ENCODE data around the gene RAPH1. TPM values are rescaled to one million over a fixed set of nuclear protein-coding genes. Genes with fewer than 3 reads are reported as not detected.

Gene RAPH1
- polyA plus RNA-seq, 1 donor, result 17.8 TPM

DNA sequence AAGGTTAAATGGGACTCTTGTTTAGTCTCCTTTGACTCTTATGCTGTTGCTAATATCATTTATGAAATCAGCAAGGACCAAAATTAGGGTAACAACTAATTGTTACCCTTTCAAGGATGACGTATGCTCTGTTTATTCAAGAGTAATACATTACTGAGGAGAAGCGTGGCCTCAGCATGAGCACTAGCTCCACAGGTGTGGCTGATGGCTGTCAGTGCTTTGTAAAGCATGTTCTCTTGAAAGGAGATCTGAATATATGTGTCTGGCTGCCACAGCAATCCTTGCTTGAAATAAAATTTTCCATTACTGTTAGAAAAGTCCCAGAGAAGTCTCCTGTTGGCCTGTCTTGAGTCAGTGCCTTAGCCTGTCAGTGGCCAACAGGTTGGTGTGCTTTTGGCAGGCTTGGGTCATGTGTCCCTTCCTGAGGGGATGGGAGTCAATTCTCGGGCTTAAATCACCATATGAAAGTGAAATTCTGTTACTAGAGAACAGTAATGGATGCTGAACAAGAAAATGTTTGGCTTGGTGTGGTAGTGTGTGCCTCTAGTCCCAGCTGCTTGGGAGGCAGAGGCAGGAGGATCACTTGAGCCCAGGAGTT is 174.2 kb downstream of the RAPH1 start:
- no peak for DNase-seq

DNA sequence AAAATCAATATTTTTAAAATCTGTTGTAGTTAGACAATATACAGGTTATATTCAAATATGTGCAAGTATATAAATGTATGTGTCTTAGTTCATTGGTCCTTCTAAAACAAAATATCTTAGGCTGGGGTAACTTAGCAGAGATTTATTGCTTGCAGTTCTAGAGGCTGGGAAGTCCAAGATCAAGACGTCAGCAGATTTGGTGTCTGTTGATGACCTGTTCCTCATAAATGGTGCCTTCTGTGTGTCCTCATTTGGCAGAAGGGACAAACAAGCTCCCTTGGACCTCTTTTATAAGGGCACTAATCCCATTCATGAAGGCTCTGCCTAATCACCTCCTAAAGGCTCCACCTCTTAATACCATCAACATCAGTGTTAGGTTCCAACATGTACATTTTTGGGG is 175.7 kb downstream of the RAPH1 start:
- DNase-seq, result no peak

DNA sequence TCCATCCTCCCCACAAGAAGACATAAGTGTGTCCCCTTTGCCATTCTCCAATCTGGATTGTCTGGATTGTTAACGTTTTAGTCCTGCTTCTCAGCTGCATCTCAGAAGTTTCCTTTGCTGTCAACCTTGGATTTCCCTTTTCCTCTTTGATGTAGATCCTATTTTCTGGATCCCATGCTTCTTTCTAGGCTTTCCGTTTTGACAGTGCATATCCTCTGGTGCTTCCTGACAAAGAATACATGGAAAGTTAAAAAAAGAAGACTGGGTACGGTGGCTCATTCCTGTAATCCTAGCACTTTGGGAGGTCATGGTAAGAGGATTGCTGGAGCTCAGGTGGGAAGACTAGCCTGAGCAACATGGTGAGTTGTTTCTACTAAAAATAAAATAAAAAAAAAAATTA is 180.1 kb downstream of the RAPH1 start:
- no peak for DNase-seq

DNA sequence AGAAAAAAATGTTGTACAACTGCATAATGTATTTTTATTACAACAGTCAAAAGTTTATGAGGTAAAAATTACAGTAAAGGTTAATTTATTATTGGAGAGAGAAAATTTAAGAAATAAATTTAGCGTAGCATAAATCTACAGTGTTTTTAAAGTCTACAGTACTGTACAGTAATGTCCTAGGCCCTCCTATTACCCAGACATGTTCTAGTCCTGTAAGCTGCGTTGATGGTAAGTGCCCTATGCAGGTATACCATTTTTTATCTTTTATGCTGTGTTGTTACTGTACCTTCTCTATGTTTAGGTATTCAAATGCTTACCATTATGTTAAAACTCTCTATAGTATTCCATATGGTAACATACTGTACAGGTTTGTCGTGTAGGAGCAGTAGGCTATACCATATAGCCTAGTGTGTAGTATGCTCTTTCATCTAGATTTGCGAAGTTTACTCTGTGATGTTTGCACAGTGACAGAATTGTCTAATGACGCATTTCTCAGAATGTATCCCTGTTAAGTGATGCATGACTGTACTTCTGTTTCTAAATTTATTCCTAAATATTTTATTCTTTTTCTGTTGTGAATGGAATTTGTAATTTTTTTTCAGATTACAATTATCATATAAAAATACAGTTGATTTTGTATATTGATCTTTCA is 182.4 kb downstream of the RAPH1 start:
- no peak for DNase-seq

DNA sequence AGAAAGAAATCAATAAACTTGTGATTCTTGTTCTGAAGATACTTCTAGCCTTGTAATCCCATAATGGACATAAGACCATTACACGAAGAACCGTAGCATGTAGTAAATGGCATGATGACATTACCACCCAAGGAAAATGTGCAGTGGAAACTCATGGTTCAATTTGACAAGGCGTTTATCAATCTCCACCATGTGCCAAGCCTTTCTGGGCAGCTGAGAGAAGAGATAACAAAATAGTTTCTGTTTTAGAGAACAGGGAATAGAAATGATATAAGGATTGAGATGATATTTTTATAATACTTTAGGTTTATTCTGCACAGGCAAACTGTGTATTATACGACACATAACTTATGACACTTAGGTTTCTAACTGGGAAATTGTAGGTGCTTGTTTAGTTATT is 187.7 kb downstream of the RAPH1 start:
- no peak for DNase-seq

DNA sequence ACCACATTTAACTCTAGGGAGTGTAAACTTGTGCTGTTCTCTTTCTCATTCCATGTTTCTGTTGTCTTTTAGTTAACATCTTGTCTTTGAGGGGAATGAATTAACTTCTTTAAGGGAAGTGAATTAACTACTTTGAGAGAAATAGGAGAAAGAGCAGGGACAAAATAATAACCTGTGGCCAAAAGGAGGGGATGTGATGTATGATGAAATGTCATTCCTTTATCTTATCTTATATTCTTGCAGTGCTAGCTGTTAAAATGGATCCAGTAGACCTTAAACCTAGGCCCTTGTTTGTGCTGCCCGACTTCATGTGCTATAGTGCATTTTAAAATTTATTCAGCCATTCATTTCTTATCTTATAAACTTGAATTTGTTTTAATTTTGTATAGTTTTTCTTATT is 188.5 kb downstream of the RAPH1 start:
- no peak for DNase-seq

DNA sequence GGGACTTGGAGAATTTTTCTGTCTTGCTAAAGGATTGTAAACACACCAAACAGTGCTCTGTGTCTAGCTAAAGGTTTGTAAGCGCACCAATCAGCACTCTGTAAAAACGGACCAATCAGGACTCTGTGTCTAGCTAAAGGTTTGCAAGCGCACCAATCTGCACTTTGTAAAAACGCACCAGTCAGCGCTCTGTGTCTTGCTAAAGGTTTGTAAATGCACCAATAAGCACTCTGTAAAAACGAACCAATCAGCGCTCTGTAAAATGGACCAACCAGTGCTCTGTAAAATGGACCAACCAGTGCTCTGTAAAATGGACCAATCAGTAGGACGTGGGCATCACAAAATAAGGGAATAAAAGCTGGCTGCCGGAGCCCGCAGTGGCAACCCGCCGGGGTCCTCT is 190.4 kb downstream of the RAPH1 start:
- no peak for DNase-seq

Other genes starting within 250 kb of the RAPH1 start
- gene ABI2, start 206.9 kb downstream of the RAPH1 start, polyA plus RNA-seq (ENCODE audit: insufficient read length), result 101 TPM
- 1.9 TPM for gene CD28, start 171.3 kb upstream of the RAPH1 start, polyA plus RNA-seq (ENCODE audit: insufficient read length)

All from left kidney (tissue), 2 donors.